ENCODE measurements around the gene RPUSD1. TPM values are rescaled to one million over a fixed set of nuclear protein-coding genes. Genes with fewer than 3 reads are reported as not detected.

RPUSD1 gene
- total RNA-seq, 2 experiments from 2014 or later: 12.8 to 15.0 TPM

- no peak for ATAC-seq (ENCODE audit: poor library complexity)
- Histone ChIP-seq H3K36me3 (ENCODE audit: insufficient read depth, low read length) (no peaks in the 10 kb centered on the region), H3K27me3 (ENCODE audit: control insufficient read depth in 1 of 2, insufficient read depth in 2 of 2, low read length in 2 of 2) (peaks cover 0 to 3% of the 10 kb centered on the region in 2 experiments), H3K4me1 (ENCODE audit: insufficient read depth, low read length) (peaks cover 6% of the 10 kb centered on the region), H3K4me3 (ENCODE audit: low read length) (no peak overlapping the region), H3K9me3 (ENCODE audit: control insufficient read depth in 1 of 2, insufficient read depth in 1 of 2, low read length in 2 of 2) (peaks cover 0 to 9% of the 10 kb centered on the region in 2 experiments), H3K27ac (ENCODE audit: low read depth in 1 of 2, low read length in 2 of 2) (no peak overlapping the region)
- intact Hi-C loops (cut with DNase I, micrococcal nuclease): no loop called here
- CTCF ChIA-PET: no interaction called here
- no peaks in the 10 kb centered on the region for H3K36me3 Mint-ChIP-seq (ENCODE audit: low read depth)
- H3K27ac Mint-ChIP-seq: no peak overlapping the region
- no peak overlapping the region for H3K4me3 Mint-ChIP-seq
- peaks cover 5% of the 10 kb centered on the region for H3K4me1 Mint-ChIP-seq (ENCODE audit: low read depth)
- DNase-seq: no peak
- no peaks in the 10 kb centered on the region for H3K9me3 Mint-ChIP-seq
- TF ChIP-seq CTCF (IDR thresholded peaks at IDR 0.05): no peak
- peaks cover 12% of the 10 kb centered on the region for H3K27me3 Mint-ChIP-seq
- POLR2A ChIA-PET: no interaction called here
Measured at GRCh38 chr16:824601-825000, 36.4 kb upstream of the RPUSD1 start.

GRCh38 chr16:824194-824593 is 36.0 kb upstream of the RPUSD1 start:
- Histone ChIP-seq H3K4me3 (ENCODE audit: low read length) (no peak overlapping the region), H3K9me3 (ENCODE audit: control insufficient read depth in 1 of 2, insufficient read depth in 1 of 2, low read length in 2 of 2) (peaks cover 0 to 13% of the 10 kb centered on the region in 2 experiments), H3K4me1 (ENCODE audit: insufficient read depth, low read length) (peaks cover 10% of the 10 kb centered on the region), H3K36me3 (ENCODE audit: insufficient read depth, low read length) (no peaks in the 10 kb centered on the region), H3K27me3 (ENCODE audit: control insufficient read depth in 1 of 2, insufficient read depth in 2 of 2, low read length in 2 of 2) (peaks cover 0 to 6% of the 10 kb centered on the region in 2 experiments), H3K27ac (ENCODE audit: low read depth in 1 of 2, low read length in 2 of 2) (no peak overlapping the region)
- no peaks in the 10 kb centered on the region for H3K9me3 Mint-ChIP-seq
- H3K27me3 Mint-ChIP-seq: peaks cover 16% of the 10 kb centered on the region
- CTCF ChIA-PET: no interaction called here
- no peak for TF ChIP-seq CTCF (IDR thresholded peaks at IDR 0.05)
- H3K4me3 Mint-ChIP-seq: no peak overlapping the region
- intact Hi-C loops (cut with DNase I, micrococcal nuclease): no loop called here
- H3K36me3 Mint-ChIP-seq (ENCODE audit: low read depth): no peaks in the 10 kb centered on the region
- H3K27ac Mint-ChIP-seq: no peak overlapping the region
- POLR2A ChIA-PET: no interaction called here
- DNase-seq (peak in 1 of 14 experiments; percentile 27), ATAC-seq (ENCODE audit: poor library complexity) (no peak)
- H3K4me1 Mint-ChIP-seq (ENCODE audit: low read depth): peaks cover 9% of the 10 kb centered on the region

GRCh38 chr16:822909-823297 is 34.7 kb upstream of the RPUSD1 start:
- Mint-ChIP-seq H3K27ac (no peak overlapping the region), H3K36me3 (ENCODE audit: low read depth) (no peaks in the 10 kb centered on the region), H3K27me3 (peaks cover 17% of the 10 kb centered on the region), H3K4me3 (no peak overlapping the region), H3K9me3 (no peaks in the 10 kb centered on the region), H3K4me1 (ENCODE audit: low read depth) (peaks cover 11% of the 10 kb centered on the region)
- intact Hi-C loops (cut with DNase I, micrococcal nuclease): no loop called here
- no peak overlapping the region for H3K27ac ChIP-seq (ENCODE audit: low read depth in 1 of 2, low read length in 2 of 2)
- DNase-seq (no peak), ATAC-seq (ENCODE audit: poor library complexity) (no peak)
- peaks cover 0 to 8% of the 10 kb centered on the region in 2 experiments for H3K27me3 ChIP-seq (ENCODE audit: control insufficient read depth in 1 of 2, insufficient read depth in 2 of 2, low read length in 2 of 2)
- H3K4me3 ChIP-seq (ENCODE audit: low read length): no peak overlapping the region
- POLR2A ChIA-PET: no interaction called here
- no peaks in the 10 kb centered on the region for H3K36me3 ChIP-seq (ENCODE audit: insufficient read depth, low read length)
- peaks cover 0 to 14% of the 10 kb centered on the region in 2 experiments for H3K9me3 ChIP-seq (ENCODE audit: control insufficient read depth in 1 of 2, insufficient read depth in 1 of 2, low read length in 2 of 2)
- peaks cover 13% of the 10 kb centered on the region for H3K4me1 ChIP-seq (ENCODE audit: insufficient read depth, low read length)
- TF ChIP-seq CTCF (IDR thresholded peaks at IDR 0.05): no peak
- CTCF ChIA-PET: no interaction called here
